GM12864 (cell line): Measurements from ENCODE around the gene UGT1A7.

Source experiments
- DNase-seq: peaks from one replicate; pipeline ENCODE4 v3.0.0-alpha.2; 2011; ENCODE audit warnings: low read depth
- H3K4me3 ChIP-seq: 2 replicates; pipeline ENCODE4 v1.5.1; 2011; ENCODE audit warnings: mild to moderate bottlenecking, low read depth, low read length, control low read depth
- CTCF ChIP-seq: IDR thresholded peaks from 2 replicates; pipeline ENCODE4 v1.5.1; 2011; ENCODE audit warnings: low read depth, mild to moderate bottlenecking, moderate library complexity, low read length, control low read depth, inconsistent platforms; ENCODE audit errors: missing control alignments

The UGT1A7 gene

GRCh38 chr2:233680361-233681045, 1.2 kb upstream of the UGT1A7 start:
- no peak for DNase-seq
- no peak overlapping the region for H3K4me3 ChIP-seq
- TF ChIP-seq CTCF = no peak

GRCh38 chr2:233684640-233685039, 2.9 kb downstream of the UGT1A7 start:
- no peak overlapping the region for H3K4me3 ChIP-seq
- no peak for TF ChIP-seq CTCF
- no peak for DNase-seq

GRCh38 chr2:233686928-233687327, 5.2 kb downstream of the UGT1A7 start:
- DNase-seq = no peak
- TF ChIP-seq CTCF = no peak
- no peak overlapping the region for H3K4me3 ChIP-seq

- DNase-seq = no peak
- H3K4me3 ChIP-seq = no peak overlapping the region
- no peak for TF ChIP-seq CTCF
Measured at GRCh38 chr2:233688341-233688740, 6.6 kb downstream of the UGT1A7 start.

GRCh38 chr2:233689031-233689430, 7.3 kb downstream of the UGT1A7 start:
- no peak for TF ChIP-seq CTCF
- DNase-seq = no peak
- H3K4me3 ChIP-seq = no peak overlapping the region

GRCh38 chr2:233689501-233689900, 7.8 kb downstream of the UGT1A7 start:
- no peak for TF ChIP-seq CTCF

GRCh38 chr2:233690444-233690843, 8.7 kb downstream of the UGT1A7 start:
- H3K4me3 ChIP-seq = no peak overlapping the region
- no peak for DNase-seq
- TF ChIP-seq CTCF = no peak

More at GRCh38 chr2:233689501-233689900, 7.8 kb downstream of the UGT1A7 start:
- DNase-seq = no peak
- H3K4me3 ChIP-seq = no peak overlapping the region
